ENCODE results near the gene CDK5. TPM values are rescaled to one million over a fixed set of nuclear protein-coding genes. Genes with fewer than 3 reads are reported as not detected.

Gene CDK5
- total RNA-seq (2022) = 23.5 and 24.6 TPM in 2 replicates
- percentile 38 among the genes with signal in this experiment for Bru-seq, nascent RNA
- percentile 62 among the genes with signal in this experiment for BruChase-seq, experiment 1, labeled RNA remaining after a 6-hour chase
- BruChase-seq, experiment 2, labeled RNA remaining after a 2-hour chase = percentile 50 among the genes with signal in this experiment
- long read RNA-seq, transcript CDK5-204 (12 exons, 1,758 nt) = major isoform, 35 of 42 reads
- long read RNA-seq, partial matches to known transcripts = 0 of 42 reads
- long read RNA-seq, other reads (novel, unspliced or antisense) = 6 of 42 reads

DNA sequence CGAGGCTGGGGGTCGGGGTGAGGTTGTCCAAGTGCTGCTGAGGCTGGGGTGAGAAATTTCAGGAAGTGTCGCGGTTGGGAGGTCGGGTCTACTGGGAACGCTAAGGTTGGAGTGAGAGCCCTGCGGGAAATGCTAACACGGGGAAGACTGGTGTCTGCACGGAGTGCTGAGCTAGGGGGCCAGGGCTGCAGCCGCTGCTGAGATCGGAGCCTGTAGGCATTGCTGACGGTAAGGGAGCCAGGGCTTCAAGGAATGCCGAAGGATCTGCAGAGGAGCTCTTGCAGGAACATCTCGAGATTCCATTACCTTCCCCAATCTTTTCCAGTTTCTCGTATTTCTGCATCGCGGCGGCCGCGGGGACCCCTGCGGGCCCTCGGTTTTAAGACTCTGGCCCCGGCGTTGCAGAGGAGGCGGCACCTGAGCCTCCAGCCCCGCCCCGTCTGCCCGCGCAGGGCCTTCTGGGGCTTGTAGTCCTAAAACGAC is at the start of gene CDK5:
TSS of gene CDK5 (minus strand) at position 392 of the 483 bp plus-strand sequence. CDS start at position 343, 49 bp downstream.
- DNase-seq = no peak
- no TSS peak for BruUV-seq (replicated peaks)
- CTCF ChIA-PET = interaction anchor here (2.0 kb wide), 1 partner anchor 29 kb away, joined by 13 read pairs; the partner anchor contains the start of gene ABCB8
- peaks cover 33% of the 10 kb centered on the region for H3K4me1 Mint-ChIP-seq (ENCODE audit: low read depth, unreplicated experiment)
- no peak for TF ChIP-seq CTCF (IDR thresholded peaks at IDR 0.05; ENCODE audit: unreplicated experiment)
- no peaks in the 10 kb centered on the region for H3K9me3 Mint-ChIP-seq (ENCODE audit: low read depth, unreplicated experiment)
- peak within 1 kb of the TSS; percentile 94 for H3K4me3 Mint-ChIP-seq (ENCODE audit: low read depth, unreplicated experiment)
- H3K36me3 Mint-ChIP-seq (ENCODE audit: insufficient read depth, unreplicated experiment) = peaks cover 63% of the 10 kb centered on the region
- peak within 1 kb of the TSS; percentile 67 for H3K27ac Mint-ChIP-seq (ENCODE audit: unreplicated experiment)
- intact Hi-C loops (cut with micrococcal nuclease; ENCODE audit: unreplicated experiment) = no loop called here
- no peaks in the 10 kb centered on the region for H3K27me3 Mint-ChIP-seq (ENCODE audit: unreplicated experiment)

GRCh38 chr7:151104411-151105235 is 46.9 kb upstream of the CDK5 start:
- Mint-ChIP-seq H3K4me1 (ENCODE audit: low read depth, unreplicated experiment) (no peaks in the 10 kb centered on the region), H3K9me3 (ENCODE audit: low read depth, unreplicated experiment) (no peaks in the 10 kb centered on the region), H3K27ac (ENCODE audit: unreplicated experiment) (no peak overlapping the region), H3K4me3 (ENCODE audit: low read depth, unreplicated experiment) (no peak overlapping the region), H3K36me3 (ENCODE audit: insufficient read depth, unreplicated experiment) (peaks cover 11% of the 10 kb centered on the region), H3K27me3 (ENCODE audit: unreplicated experiment) (no peaks in the 10 kb centered on the region)
- no peak for TF ChIP-seq CTCF (IDR thresholded peaks at IDR 0.05; ENCODE audit: unreplicated experiment)
- intact Hi-C loops (cut with micrococcal nuclease; ENCODE audit: unreplicated experiment) = no loop called here
- CTCF ChIA-PET = no interaction called here
- no TSS peak for BruUV-seq (replicated peaks)
- DNase-seq = no peak

- Mint-ChIP-seq H3K27ac (ENCODE audit: unreplicated experiment) (no peak overlapping the region), H3K4me1 (ENCODE audit: low read depth, unreplicated experiment) (no peaks in the 10 kb centered on the region), H3K4me3 (ENCODE audit: low read depth, unreplicated experiment) (no peak overlapping the region), H3K27me3 (ENCODE audit: unreplicated experiment) (no peaks in the 10 kb centered on the region), H3K36me3 (ENCODE audit: insufficient read depth, unreplicated experiment) (peaks cover 11% of the 10 kb centered on the region), H3K9me3 (ENCODE audit: low read depth, unreplicated experiment) (no peaks in the 10 kb centered on the region)
- BruUV-seq (replicated peaks) = no TSS peak
- no peak for TF ChIP-seq CTCF (IDR thresholded peaks at IDR 0.05; ENCODE audit: unreplicated experiment)
- DNase-seq = no peak
- intact Hi-C loops (cut with micrococcal nuclease; ENCODE audit: unreplicated experiment) = no loop called here
- CTCF ChIA-PET = no interaction called here
These were observed 46.3 kb upstream of the CDK5 start for GRCh38 chr7:151103973-151104372.

- Mint-ChIP-seq H3K4me1 (ENCODE audit: low read depth, unreplicated experiment) (no peaks in the 10 kb centered on the region), H3K27me3 (ENCODE audit: unreplicated experiment) (no peaks in the 10 kb centered on the region), H3K9me3 (ENCODE audit: low read depth, unreplicated experiment) (no peaks in the 10 kb centered on the region), H3K4me3 (ENCODE audit: low read depth, unreplicated experiment) (no peak overlapping the region), H3K27ac (ENCODE audit: unreplicated experiment) (no peak overlapping the region), H3K36me3 (ENCODE audit: insufficient read depth, unreplicated experiment) (peaks cover 11% of the 10 kb centered on the region)
- no peak for TF ChIP-seq CTCF (IDR thresholded peaks at IDR 0.05; ENCODE audit: unreplicated experiment)
- no TSS peak for BruUV-seq (replicated peaks)
- CTCF ChIA-PET = no interaction called here
- intact Hi-C loops (cut with micrococcal nuclease; ENCODE audit: unreplicated experiment) = no loop called here
- no peak for DNase-seq
These were observed 45.3 kb upstream of the CDK5 start for GRCh38 chr7:151102991-151103390.

All from Calu3 (cell line).